22Rv1 (cell line): ENCODE data around the gene SRSF6.

Experiments used
- ZFX ChIP-seq: fragments of 450-650 bp; IDR thresholded peaks from 2 replicates; pipeline ENCODE4 v1.6.1; 2017; ENCODE audit warnings: antibody characterized with exemption, borderline replicate concordance
- TF ChIP-seq, protein P1 (sequence below): fragments of 450-650 bp; IDR thresholded peaks from 2 replicates; pipeline ENCODE4 v1.5.1; 2017; ENCODE audit warnings: mild to moderate bottlenecking

GRCh38 chr20:43460172-43460829, 2.6 kb downstream of the SRSF6 start:
- TF ChIP-seq, protein P1, sequence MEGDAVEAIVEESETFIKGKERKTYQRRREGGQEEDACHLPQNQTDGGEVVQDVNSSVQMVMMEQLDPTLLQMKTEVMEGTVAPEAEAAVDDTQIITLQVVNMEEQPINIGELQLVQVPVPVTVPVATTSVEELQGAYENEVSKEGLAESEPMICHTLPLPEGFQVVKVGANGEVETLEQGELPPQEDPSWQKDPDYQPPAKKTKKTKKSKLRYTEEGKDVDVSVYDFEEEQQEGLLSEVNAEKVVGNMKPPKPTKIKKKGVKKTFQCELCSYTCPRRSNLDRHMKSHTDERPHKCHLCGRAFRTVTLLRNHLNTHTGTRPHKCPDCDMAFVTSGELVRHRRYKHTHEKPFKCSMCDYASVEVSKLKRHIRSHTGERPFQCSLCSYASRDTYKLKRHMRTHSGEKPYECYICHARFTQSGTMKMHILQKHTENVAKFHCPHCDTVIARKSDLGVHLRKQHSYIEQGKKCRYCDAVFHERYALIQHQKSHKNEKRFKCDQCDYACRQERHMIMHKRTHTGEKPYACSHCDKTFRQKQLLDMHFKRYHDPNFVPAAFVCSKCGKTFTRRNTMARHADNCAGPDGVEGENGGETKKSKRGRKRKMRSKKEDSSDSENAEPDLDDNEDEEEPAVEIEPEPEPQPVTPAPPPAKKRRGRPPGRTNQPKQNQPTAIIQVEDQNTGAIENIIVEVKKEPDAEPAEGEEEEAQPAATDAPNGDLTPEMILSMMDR, result no peak
- TF ChIP-seq ZFX, result no peak
